HG03565 (cell line): ENCODE data around the gene PZP.
"Not testable (repeated sequence)": the region's sequence is repeated elsewhere in the genome, so short reads cannot be mapped to it uniquely, and the experiment has no call there.

Experiments
- ATAC-seq: cut with Tn5 transposase; IDR thresholded peaks from one replicate; pipeline ENCODE4 v1.9.1; 2021; ENCODE audit warnings: mild to moderate bottlenecking, moderate library complexity; ENCODE audit not compliant: unreplicated experiment

Gene PZP

GRCh38 chr12:9184276-9184675 lies 23.9 kb downstream of the PZP start:
- no peak for ATAC-seq

GRCh38 chr12:9180810-9181209 lies 27.4 kb downstream of the PZP start:
- no peak for ATAC-seq

- ATAC-seq, result no peak
Measured at GRCh38 chr12:9179781-9180180, 28.4 kb downstream of the PZP start.

GRCh38 chr12:9169979-9170634 lies 38.1 kb downstream of the PZP start:
- ATAC-seq, result no peak

- not testable (repeated sequence) for ATAC-seq
Measured at GRCh38 chr12:9167345-9167744, 40.9 kb downstream of the PZP start.

- ATAC-seq, result no peak
Measured at GRCh38 chr12:9163392-9163791, 44.8 kb downstream of the PZP start.

GRCh38 chr12:9156119-9156518 lies 52.1 kb downstream of the PZP start:
- ATAC-seq, result no peak

- no peak for ATAC-seq
Measured at GRCh38 chr12:9149372-9149771, 58.8 kb downstream of the PZP start.

GRCh38 chr12:9148926-9149325 lies 59.3 kb downstream of the PZP start:
- ATAC-seq, result no peak

GRCh38 chr12:9147461-9147860 lies 60.7 kb downstream of the PZP start:
- ATAC-seq, result no peak

- no peak for ATAC-seq
Measured at GRCh38 chr12:9144730-9145106, 63.5 kb downstream of the PZP start.

GRCh38 chr12:9143929-9144729 lies 64.1 kb downstream of the PZP start:
- ATAC-seq, result no peak

- ATAC-seq, result no peak
Measured at GRCh38 chr12:9143137-9143536, 65.1 kb downstream of the PZP start.

GRCh38 chr12:9139588-9140290 lies 68.5 kb downstream of the PZP start:
- ATAC-seq, result not testable (repeated sequence)

GRCh38 chr12:9135903-9136310 lies 72.3 kb downstream of the PZP start:
- no peak for ATAC-seq

- no peak for ATAC-seq
Measured at GRCh38 chr12:9134981-9135628, 73.1 kb downstream of the PZP start.

GRCh38 chr12:9133216-9133916 lies 74.8 kb downstream of the PZP start:
- ATAC-seq, result no peak

GRCh38 chr12:9132008-9132535 lies 76.1 kb downstream of the PZP start:
- no peak for ATAC-seq

GRCh38 chr12:9130244-9130643 lies 78.0 kb downstream of the PZP start:
- no peak for ATAC-seq

- no peak for ATAC-seq
Measured at GRCh38 chr12:9127936-9128663, 80.1 kb downstream of the PZP start.
